IMR-90 (cell line): ENCODE results near the gene MPND.

Experiments
- BHLHE40 ChIP-seq: fragments of 150-350 bp; IDR thresholded peaks from 2 replicates; pipeline ENCODE4 v1.6.1; 2016; ENCODE audit warnings: mild to moderate bottlenecking, low read depth, low read length
- CEBPB ChIP-seq: IDR thresholded peaks from 2 replicates; pipeline ENCODE4 v1.6.1; 2012; ENCODE audit warnings: low read depth, low read length, improper control_type of control experiment
- MAZ ChIP-seq: IDR thresholded peaks from 2 replicates; pipeline ENCODE4 v1.6.1; 2012; ENCODE audit warnings: low read depth, mild to moderate bottlenecking, low read length, improper control_type of control experiment, moderate library complexity, borderline replicate concordance
- POLR2A ChIP-seq: IDR thresholded peaks from 2 replicates; pipeline ENCODE4 v1.6.1; 2012; ENCODE audit warnings: mild to moderate bottlenecking, low read depth, low read length
- TF ChIP-seq, protein P1 (sequence below): fragments of 150-350 bp; IDR thresholded peaks from 2 replicates; pipeline ENCODE4 v1.6.1; 2016; ENCODE audit warnings: low read depth, mild to moderate bottlenecking, low read length, moderate library complexity, borderline replicate concordance
- TF ChIP-seq, protein P2 (sequence below): conservative IDR thresholded peaks from 2 replicates; pipeline ENCODE4 v1.5.1; 2012; ENCODE audit warnings: mild to moderate bottlenecking, low read depth, low read length, improper control_type of control experiment
- TF ChIP-seq, protein P3 (sequence below): fragments of 150-350 bp; IDR thresholded peaks from 2 replicates; pipeline ENCODE4 v1.6.1; 2017; ENCODE audit warnings: mild to moderate bottlenecking, antibody characterized with exemption, low read length, low read depth

DNA sequence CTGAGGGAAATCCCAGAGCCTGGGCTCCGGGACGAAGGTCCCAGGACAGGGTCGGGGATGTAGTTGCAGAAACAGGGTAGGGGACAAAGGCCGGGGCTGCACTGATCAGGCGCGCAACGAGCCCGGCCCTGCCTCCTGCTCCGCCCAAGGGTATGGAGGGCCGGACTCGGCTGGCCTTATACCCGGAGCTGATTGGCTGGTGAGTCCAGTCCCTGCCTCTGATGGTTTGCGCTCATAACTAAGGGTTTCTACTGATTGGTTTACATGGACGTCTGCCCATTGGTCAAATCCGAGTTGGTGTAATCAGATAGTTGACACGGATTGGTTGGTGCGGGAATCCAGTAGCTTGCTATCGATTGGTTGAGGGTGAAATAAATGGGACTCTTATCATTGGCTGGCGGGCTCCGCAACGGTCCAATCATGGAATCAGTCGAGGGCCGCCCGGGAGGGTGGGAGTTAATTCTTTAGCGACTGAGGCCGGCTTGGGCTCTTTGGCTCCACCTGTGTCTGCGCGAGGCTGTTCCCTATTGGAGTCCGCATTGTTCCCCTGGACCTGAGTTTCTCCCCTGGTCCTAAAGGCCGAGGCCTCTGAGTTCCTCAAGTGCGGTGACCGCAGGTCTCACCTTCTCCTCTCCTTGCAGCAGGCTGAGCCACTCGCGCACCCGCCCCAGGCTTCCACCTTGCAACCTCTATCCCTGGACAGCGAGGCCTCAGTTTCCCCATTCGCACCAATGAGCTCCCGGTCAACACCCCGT lies 570 bp upstream of the MPND start:
- TF ChIP-seq POLR2A, result peak; percentile 70
- TF ChIP-seq, protein P1, sequence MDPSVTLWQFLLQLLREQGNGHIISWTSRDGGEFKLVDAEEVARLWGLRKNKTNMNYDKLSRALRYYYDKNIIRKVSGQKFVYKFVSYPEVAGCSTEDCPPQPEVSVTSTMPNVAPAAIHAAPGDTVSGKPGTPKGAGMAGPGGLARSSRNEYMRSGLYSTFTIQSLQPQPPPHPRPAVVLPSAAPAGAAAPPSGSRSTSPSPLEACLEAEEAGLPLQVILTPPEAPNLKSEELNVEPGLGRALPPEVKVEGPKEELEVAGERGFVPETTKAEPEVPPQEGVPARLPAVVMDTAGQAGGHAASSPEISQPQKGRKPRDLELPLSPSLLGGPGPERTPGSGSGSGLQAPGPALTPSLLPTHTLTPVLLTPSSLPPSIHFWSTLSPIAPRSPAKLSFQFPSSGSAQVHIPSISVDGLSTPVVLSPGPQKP, result no peak
- TF ChIP-seq MAZ, result no peak
- TF ChIP-seq, protein P2, sequence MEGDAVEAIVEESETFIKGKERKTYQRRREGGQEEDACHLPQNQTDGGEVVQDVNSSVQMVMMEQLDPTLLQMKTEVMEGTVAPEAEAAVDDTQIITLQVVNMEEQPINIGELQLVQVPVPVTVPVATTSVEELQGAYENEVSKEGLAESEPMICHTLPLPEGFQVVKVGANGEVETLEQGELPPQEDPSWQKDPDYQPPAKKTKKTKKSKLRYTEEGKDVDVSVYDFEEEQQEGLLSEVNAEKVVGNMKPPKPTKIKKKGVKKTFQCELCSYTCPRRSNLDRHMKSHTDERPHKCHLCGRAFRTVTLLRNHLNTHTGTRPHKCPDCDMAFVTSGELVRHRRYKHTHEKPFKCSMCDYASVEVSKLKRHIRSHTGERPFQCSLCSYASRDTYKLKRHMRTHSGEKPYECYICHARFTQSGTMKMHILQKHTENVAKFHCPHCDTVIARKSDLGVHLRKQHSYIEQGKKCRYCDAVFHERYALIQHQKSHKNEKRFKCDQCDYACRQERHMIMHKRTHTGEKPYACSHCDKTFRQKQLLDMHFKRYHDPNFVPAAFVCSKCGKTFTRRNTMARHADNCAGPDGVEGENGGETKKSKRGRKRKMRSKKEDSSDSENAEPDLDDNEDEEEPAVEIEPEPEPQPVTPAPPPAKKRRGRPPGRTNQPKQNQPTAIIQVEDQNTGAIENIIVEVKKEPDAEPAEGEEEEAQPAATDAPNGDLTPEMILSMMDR, result peak; percentile 34
- TF ChIP-seq BHLHE40, result no peak
- no peak for TF ChIP-seq CEBPB
- TF ChIP-seq, protein P3, sequence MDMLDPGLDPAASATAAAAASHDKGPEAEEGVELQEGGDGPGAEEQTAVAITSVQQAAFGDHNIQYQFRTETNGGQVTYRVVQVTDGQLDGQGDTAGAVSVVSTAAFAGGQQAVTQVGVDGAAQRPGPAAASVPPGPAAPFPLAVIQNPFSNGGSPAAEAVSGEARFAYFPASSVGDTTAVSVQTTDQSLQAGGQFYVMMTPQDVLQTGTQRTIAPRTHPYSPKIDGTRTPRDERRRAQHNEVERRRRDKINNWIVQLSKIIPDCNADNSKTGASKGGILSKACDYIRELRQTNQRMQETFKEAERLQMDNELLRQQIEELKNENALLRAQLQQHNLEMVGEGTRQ, result no peak
